Measurements from ENCODE around the gene ZNF814. TPM values are rescaled to one million over a fixed set of nuclear protein-coding genes. Genes with fewer than 3 reads are reported as not detected.
"Not testable (repeated sequence)": the region's sequence is repeated elsewhere in the genome, so short reads cannot be mapped to it uniquely, and the experiment has no call there.

The ZNF814 gene
- total and polyA plus RNA-seq, 4 donors = 7.2 to 29.4 (median 11.7) TPM

DNA sequence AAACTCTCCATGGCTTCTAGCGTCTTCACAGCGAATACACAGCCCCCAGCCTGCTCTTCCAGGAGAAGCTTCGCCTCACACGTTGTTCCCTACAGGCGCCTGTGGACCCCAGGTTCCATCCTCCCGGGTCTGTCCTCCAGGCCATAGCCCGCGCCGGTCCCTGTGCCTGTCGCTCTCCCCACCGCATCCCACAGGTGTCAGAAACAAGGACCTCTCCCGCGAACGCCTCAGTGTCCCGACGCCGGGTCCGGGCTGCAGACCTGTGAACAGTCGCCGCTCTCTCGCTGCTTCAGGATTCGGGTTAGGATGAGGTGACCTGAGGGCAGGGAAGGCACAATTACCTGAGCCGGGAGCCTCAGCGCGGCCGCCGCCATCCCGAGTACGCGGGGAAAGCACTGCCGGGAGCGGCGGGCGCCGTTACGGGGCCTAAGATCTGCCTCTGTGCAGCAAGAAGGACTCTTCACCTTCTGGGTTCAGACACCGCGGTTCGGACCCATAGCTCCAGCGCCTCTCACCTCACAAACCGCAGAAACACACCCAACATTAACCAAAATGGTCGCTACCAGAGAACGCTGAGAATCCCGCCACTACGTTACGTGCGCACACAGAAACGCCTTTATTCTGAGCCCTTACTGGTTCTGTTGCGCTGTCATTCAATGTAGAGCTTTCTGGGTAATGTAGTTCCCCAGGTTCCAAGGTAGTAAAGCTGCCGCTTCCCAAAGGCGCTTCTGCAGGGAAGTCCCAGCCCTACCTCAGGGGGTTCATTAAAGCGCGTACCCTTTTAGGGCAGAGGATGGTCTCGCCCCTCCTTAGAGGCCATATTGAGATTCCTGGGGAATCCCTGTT, 46.2 kb upstream of the ZNF814 start, which contains the start of gene ZNF418:
Gene ZNF418 (minus strand): TSS at position 583 of the 846 bp plus-strand sequence. CDS start 1,580 bp downstream, outside the sequence.
- peaks cover 0 to 54% (median 33%) of the 10 kb centered on the region in 4 donors for H3K9me3 ChIP-seq (ENCODE audit: control insufficient read depth in 4 of 4, insufficient read depth in 3 of 4, low read length in 3 of 4)
- peak within 1 kb of the TSS; percentile 57 to 83 for H3K9ac ChIP-seq (ENCODE audit: insufficient read depth in 1 of 2, low read length in 2 of 2)
- peaks cover 0 to 5% (median 3%) of the 10 kb centered on the region in 5 donors for H3K4me1 ChIP-seq (ENCODE audit: control insufficient read depth in 5 of 5, insufficient read depth in 5 of 5, low read length in 5 of 5)
- 4 to 5% methylated on average over 54 of the region's 54 CpGs for WGBS, 2 donors
- peak within 1 kb of the TSS; percentile 81 for H3K4me3 ChIP-seq
- ATAC-seq (ENCODE audit: insufficient read depth, low FRiP score) (peak; percentile 90), DNase-seq (peak; percentile 83 to 95 (median 93))
- H3K27ac ChIP-seq (ENCODE audit: low read depth in 1 of 2, low read length in 1 of 2) = peak within 1 kb of the TSS; percentile 48 to 67
- H3K36me3 ChIP-seq (ENCODE audit: control insufficient read depth in 4 of 4, insufficient read depth in 4 of 4, low read length in 4 of 4) = peaks cover 3 to 43% (median 20%) of the 10 kb centered on the region in 4 donors
- no peaks in the 10 kb centered on the region for H3K27me3 ChIP-seq (ENCODE audit: control insufficient read depth in 3 of 3, insufficient read depth in 3 of 3, low read length in 2 of 3)
- TF ChIP-seq, protein P1, sequence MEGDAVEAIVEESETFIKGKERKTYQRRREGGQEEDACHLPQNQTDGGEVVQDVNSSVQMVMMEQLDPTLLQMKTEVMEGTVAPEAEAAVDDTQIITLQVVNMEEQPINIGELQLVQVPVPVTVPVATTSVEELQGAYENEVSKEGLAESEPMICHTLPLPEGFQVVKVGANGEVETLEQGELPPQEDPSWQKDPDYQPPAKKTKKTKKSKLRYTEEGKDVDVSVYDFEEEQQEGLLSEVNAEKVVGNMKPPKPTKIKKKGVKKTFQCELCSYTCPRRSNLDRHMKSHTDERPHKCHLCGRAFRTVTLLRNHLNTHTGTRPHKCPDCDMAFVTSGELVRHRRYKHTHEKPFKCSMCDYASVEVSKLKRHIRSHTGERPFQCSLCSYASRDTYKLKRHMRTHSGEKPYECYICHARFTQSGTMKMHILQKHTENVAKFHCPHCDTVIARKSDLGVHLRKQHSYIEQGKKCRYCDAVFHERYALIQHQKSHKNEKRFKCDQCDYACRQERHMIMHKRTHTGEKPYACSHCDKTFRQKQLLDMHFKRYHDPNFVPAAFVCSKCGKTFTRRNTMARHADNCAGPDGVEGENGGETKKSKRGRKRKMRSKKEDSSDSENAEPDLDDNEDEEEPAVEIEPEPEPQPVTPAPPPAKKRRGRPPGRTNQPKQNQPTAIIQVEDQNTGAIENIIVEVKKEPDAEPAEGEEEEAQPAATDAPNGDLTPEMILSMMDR (IDR thresholded peaks at IDR 0.05; ENCODE audit: control extremely low read depth, extremely low read depth) = no peak

DNA sequence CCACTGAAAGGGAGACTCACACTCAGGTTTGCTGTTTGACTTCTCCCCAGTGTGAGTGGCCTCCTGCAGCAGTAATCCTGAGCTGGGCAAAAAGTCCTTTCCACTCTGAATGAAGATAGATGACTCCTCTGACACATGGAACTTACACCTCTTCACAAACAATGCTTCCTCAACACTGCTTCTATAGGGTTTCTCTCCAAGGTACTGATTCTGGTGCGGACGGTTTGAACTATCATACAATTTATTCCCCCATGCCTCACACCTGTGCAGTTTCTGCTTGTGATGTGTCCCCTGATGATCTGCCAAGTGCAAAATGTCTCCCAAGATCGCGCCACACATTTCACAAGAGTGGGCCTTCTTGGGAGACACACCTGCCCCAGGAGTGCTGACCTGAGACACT, 38.8 kb upstream of the ZNF814 start:
- Histone ChIP-seq H3K27ac (ENCODE audit: low read depth in 1 of 2, low read length in 1 of 2) (no peak overlapping the region), H3K9me3 (ENCODE audit: control insufficient read depth in 4 of 4, insufficient read depth in 3 of 4, low read length in 3 of 4) (peaks cover 0 to 76% (median 52%) of the 10 kb centered on the region in 4 donors), H3K9ac (ENCODE audit: insufficient read depth in 1 of 2, low read length in 2 of 2) (no peak overlapping the region), H3K27me3 (ENCODE audit: control insufficient read depth in 3 of 3, insufficient read depth in 3 of 3, low read length in 2 of 3) (no peaks in the 10 kb centered on the region), H3K4me1 (ENCODE audit: control insufficient read depth in 5 of 5, insufficient read depth in 5 of 5, low read length in 5 of 5) (no peaks in the 10 kb centered on the region), H3K4me3 (no peak overlapping the region), H3K36me3 (ENCODE audit: control insufficient read depth in 4 of 4, insufficient read depth in 4 of 4, low read length in 4 of 4) (peaks cover 12 to 84% (median 52%) of the 10 kb centered on the region in 4 donors)
- TF ChIP-seq, protein P1 (IDR thresholded peaks at IDR 0.05; ENCODE audit: control extremely low read depth, extremely low read depth) = no peak
- DNase-seq (no peak), ATAC-seq (ENCODE audit: insufficient read depth, low FRiP score) (no peak)
- WGBS, 2 donors = 98 to 99% methylated on average over 4 of the region's 4 CpGs

DNA sequence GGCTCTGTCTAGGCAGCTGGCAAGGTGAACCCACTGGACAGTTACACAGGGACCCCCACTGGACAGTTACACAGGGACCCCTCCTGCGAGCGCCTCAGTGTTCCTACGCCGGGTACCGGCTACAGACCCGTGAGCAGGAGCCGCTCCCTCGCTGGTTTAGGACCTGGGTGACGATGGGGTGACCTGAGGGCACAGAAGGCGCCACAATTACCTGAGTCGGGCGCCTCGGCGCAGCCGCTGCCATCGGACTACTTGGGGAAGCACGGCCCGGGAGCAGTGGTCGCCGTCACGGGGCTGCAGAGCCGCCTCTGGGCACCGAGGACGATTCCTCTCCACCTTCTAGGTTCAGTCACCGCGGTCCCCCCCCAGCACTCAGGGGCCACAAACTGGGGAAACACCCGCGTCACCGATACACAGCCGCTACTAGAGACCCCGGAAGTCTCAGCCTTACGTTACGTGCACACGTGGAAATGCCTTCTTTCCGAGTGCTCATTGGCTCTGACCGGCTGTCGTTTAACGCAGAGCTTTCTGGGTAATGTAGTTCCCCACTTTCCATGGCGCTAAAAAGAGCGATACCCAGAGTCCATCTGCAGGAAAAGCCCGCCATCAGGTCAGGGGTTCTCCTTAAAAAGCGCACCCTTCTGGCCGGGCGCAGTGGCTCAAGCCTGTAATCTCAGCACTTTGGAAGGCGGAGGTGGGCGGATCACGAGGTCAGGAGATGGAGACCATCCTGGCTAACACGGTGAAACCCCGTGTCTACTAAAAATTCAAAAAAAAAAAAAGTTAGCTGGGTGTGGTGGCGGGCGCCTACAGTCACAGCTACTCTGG, 27.5 kb upstream of the ZNF814 start, which contains the start of gene ZNF417:
Gene ZNF417 (minus strand): TSS at position 425 of the 828 bp plus-strand sequence. CDS start 181 bp downstream, at position 244.
- not testable (repeated sequence) for H3K27me3 ChIP-seq (ENCODE audit: control insufficient read depth in 3 of 3, insufficient read depth in 3 of 3, low read length in 2 of 3)
- H3K4me3 ChIP-seq = peak within 1 kb of the TSS; percentile 63
- DNase-seq = peak; percentile 92 to 97 (median 97)
- 0% methylated on average over 48 to 51 of the region's 51 CpGs for WGBS, 2 donors
- peak; percentile 99 for ATAC-seq (ENCODE audit: insufficient read depth, low FRiP score)
- H3K4me1 ChIP-seq (ENCODE audit: control insufficient read depth in 5 of 5, insufficient read depth in 5 of 5, low read length in 5 of 5) = peaks cover 4 to 13% (median 7%) of the 10 kb centered on the region in 5 donors
- peaks cover 0 to 13% (median 0%) of the 10 kb centered on the region in 4 donors for H3K9me3 ChIP-seq (ENCODE audit: control insufficient read depth in 4 of 4, insufficient read depth in 3 of 4, low read length in 3 of 4)
- peak within 1 kb of the TSS; percentile 85 to 93 for H3K9ac ChIP-seq (ENCODE audit: insufficient read depth in 1 of 2, low read length in 2 of 2)
- H3K27ac ChIP-seq (ENCODE audit: low read depth in 1 of 2, low read length in 1 of 2) = peak within 1 kb of the TSS; percentile 55 to 78
- peaks cover 3 to 13% (median 8%) of the 10 kb centered on the region in 4 donors for H3K36me3 ChIP-seq (ENCODE audit: control insufficient read depth in 4 of 4, insufficient read depth in 4 of 4, low read length in 4 of 4)
